NCI-H526 (cell line): ENCODE results near the gene MRGPRD.

Source experiments
- DNase-seq, 2 experiments: peaks; one replicate each; lab custom pipeline; 2025; lab: John Stamatoyannopoulos, UW

Gene MRGPRD, protein sequence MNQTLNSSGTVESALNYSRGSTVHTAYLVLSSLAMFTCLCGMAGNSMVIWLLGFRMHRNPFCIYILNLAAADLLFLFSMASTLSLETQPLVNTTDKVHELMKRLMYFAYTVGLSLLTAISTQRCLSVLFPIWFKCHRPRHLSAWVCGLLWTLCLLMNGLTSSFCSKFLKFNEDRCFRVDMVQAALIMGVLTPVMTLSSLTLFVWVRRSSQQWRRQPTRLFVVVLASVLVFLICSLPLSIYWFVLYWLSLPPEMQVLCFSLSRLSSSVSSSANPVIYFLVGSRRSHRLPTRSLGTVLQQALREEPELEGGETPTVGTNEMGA

DNA sequence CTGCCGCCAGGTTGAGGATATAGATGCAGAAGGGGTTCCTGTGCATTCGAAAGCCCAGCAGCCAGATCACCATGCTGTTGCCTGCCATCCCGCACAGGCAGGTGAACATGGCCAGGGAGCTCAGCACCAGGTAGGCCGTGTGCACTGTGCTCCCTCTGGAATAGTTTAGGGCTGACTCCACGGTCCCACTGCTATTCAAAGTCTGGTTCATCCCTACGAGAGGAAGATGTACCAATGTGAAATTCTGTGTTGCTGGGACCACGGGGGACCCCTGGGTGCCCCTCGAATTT lies at the start of gene MRGPRD:
Gene MRGPRD (minus strand): TSS at position 211 of the 290 bp plus-strand sequence. CDS start 0 bp downstream, at position 211.
- DNase-seq = no peak

DNA sequence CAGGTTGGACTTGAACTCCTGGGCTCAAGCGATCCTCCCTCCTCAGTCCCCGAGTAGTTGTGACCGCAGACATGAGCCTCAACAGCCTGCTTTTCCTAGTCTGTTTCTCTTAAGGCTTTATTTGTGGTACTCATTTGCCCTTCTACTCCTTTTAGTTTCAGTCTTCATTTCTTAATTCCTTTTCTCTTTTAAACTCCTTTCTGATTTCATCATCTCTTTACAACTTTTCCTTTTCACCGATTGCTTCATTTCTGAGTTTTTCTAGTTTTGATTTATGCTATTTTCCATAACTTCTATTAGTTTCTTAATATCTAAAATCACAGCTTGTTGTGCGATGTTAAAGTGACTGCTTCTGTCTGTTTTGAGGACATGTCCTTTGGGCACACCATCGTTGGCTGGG lies 49.5 kb upstream of the MRGPRD start:
- no peak for DNase-seq

DNA sequence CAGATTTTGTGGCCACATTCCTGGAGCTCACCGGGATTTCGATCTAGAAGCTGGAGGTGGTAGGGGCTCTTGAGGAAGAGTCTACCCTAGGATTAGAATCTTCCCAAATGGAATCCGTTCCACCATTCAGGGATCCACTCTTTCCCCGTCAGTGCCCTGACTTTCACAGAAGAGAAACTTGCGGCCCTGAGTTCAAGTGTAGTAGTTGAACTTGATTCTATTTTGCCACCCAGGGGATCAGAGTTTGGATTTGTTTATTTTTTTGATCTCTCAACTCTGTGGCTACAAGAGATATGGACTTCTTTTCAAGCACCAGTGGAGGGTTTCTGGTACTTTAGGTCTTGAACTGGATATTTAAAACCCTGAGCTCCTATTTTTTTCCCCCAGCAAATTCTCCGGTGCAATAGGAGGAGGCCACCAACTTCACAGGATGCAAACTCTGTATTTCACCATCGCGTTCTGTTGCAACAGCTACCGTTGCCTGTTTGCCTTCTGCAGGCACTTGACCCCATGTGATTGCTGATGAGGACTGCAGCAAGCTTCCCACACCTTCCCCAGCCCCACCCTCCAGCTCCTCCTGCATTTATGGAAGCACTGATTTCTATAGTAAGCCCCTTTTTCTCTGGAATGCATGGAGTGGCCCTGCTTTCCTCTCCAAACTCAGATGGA lies 47.1 kb upstream of the MRGPRD start:
- DNase-seq = no peak

DNA sequence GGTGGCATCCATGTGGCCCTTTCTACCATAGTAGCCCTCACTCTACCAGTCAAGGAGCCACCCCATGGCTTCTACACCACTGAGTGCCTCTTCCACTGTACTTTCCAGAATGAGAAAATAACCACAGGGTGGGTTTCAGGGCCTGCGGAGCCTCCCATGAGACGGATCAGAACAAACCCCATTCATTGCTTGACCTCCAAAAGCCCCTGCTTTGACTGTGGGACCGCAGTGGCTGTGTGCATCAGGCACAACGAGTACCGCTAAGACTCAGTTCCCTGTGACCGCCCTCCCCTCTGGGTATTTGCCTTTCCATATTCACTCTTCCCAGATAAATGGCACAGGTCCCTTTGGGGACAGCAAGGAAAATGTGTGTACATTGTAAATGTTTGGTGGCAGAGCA lies 43.7 kb upstream of the MRGPRD start:
- DNase-seq = no peak

DNA sequence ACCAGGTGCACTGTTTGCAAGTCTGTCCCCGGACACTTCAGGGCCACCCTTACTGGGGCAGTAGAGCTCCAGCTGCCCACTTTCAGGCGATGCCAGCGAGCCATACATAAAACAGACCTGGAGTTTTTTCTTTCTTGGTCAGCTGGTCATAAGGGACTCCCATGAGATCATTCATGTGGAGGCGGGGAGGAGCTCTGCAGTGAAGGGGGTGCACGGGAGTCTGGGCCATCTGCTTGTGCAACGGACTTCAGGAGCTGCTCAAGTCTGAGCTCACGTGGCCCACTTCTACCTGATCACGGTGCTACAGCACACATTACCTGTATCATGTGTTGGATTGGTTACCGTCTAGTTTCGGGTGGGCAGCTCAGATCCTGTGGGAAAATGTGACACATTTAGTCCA lies 41.5 kb upstream of the MRGPRD start:
- no peak for DNase-seq

DNA sequence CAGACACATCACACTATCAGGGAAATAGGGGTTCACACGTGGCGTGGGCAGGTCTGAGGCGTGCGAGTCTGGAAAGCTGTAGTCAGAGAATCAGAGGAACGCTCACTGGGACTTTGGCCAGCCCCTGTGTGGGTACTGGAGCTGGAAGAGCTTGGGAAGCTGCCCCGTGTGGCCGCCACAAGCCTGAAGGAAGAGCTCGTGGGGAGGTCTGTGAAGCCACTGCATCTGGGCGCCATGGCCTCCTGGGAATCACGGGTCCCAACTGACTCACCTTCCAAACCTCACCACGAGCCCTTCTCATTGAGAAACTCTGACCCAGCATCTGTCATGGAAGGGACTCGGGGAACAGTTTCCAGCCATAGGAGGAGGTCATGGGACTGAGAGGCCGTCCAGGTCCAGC lies 38.1 kb upstream of the MRGPRD start:
- DNase-seq = no peak

DNA sequence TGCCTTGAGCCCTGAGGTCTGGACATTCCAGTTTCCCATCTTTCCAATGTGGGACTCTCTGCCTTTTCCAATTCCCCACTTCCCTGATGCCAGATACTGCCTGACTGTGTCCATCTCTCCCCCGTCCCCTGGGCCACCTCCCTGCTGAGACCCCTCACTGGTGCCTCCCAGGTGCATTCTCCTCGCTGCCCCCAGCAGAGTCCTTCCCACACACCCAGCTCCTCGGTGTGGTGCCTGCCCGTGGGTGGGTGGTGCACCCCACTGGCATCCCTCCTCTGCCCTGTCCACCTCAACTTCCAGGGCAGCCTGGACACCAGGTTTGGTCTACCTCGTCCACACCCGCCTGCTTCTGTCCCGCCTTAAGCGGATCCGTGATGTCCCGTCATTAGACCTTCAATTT lies 37.2 kb upstream of the MRGPRD start:
- DNase-seq = no peak

DNA sequence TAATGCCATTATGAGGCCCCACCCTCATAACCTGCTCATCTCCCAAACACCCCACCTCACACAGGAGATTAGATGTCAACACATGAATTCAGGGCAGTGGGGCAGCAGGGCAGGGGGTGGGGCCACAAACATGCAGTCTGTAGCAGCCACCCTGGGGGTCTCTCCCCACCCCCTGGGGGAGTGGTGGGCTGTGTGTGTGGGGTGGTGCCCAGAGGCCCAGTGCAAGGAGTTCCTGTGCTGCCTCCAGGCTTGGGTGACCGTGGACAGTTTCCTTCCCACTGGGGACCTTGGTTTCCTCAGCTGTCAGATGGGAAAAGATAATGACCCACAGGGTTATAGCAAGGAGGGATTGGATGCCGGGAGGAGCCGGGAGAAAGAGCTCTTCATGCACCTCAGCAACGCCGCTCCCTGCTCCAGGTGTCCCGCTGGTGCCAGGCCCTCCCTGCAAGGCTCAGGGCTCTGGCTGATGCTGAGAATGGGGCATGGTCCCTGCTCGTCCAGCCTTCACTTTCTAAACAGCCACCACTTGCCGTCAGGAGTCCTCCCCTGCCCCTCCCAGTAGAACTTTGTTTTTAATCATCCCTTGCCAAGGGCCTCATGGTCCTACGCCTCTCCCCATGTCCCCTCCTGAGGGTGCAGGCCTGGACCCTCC lies 34.2 kb upstream of the MRGPRD start:
- no peak for DNase-seq

DNA sequence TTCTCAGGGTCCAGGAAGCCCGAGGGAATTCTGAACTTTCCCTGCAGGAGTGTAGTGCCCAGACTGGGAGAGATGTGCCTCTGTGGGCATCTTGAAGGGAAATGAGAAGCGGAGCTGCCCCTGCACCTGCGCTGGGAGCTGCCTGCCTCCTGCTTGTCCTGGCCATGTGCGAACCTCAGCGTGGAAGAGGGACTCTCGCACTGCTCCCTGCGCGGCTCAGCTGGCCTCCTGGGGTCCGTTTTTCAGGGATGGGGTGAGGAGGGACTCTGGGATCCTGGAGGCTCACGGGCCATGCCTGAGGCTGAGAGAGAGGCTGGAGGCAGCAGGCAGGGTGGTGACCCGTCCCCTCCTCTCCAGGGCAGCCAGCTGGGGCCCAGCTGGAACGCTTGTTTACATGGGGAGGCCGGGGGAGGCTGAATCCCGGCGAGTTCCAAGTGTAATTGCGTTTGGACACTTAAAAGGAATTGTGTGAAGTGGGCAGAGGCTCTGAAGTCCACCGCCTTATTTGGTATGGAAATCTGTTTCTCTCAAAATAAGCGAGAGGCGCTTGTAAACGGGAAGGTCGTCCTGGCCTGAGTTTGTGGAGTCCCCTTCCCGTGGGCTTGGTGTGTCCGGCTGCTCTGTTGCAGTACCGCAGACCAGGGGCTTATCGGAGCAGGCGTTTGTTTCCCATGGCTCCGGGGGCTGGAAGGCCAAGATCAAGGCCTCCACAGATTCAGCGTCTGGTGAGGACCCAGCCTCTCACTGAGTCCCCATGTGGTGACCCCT lies 33.5 kb upstream of the MRGPRD start:
- peak in 1 of 2 experiments; percentile 32 for DNase-seq

DNA sequence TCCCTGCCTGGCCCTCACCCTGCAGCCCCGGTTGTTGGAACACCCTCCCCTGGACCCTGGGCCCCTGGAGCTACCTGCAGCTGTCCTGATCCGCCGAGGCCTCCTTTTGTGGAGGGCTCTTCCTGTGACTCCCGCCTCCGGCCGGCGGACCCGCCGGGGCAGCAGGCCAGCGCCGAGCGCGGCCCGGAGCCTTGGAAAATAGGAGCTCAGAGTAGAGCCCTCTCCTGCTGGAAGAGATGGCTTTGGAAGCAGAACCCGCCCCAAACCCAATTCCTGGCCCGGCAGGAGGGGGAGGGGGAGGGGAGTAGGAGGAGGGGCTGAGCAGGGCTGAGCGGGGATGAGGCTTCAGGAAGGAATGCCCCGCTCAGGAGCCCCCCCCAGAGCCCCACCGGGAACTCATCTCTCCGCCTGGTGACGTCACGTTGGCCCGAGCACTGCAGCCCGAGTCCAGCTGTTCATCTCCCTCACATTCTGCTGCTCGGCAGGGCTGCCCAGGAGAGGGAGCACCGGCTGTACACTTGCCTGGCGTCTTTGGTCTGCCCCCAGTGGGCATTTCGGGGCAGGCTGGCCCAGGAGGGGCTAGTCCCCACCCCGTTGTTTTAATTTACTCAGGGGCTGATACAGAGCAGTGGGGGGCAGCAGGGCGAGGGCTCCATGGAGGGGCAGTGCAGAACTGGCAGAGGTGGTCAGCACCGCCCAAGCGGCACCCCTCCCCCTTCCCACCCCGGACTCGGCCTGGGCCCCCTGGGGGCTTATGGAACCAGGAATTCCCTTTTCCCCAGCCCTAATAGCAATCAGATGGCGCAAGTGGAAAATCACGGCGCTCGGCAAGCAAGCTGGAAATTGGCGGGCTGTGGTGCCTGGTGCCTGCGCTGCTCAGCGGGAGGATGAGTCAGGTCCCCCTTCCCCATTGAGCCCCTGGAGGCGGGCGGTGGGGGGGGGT lies 32.5 kb upstream of the MRGPRD start, which contains the start of gene MRGPRF:
Gene MRGPRF (minus strand): TSS at position 238 of the 943 bp plus-strand sequence. CDS start 3,345 bp downstream, outside the sequence.
- peak in 1 of 2 experiments; percentile 26 for DNase-seq

DNA sequence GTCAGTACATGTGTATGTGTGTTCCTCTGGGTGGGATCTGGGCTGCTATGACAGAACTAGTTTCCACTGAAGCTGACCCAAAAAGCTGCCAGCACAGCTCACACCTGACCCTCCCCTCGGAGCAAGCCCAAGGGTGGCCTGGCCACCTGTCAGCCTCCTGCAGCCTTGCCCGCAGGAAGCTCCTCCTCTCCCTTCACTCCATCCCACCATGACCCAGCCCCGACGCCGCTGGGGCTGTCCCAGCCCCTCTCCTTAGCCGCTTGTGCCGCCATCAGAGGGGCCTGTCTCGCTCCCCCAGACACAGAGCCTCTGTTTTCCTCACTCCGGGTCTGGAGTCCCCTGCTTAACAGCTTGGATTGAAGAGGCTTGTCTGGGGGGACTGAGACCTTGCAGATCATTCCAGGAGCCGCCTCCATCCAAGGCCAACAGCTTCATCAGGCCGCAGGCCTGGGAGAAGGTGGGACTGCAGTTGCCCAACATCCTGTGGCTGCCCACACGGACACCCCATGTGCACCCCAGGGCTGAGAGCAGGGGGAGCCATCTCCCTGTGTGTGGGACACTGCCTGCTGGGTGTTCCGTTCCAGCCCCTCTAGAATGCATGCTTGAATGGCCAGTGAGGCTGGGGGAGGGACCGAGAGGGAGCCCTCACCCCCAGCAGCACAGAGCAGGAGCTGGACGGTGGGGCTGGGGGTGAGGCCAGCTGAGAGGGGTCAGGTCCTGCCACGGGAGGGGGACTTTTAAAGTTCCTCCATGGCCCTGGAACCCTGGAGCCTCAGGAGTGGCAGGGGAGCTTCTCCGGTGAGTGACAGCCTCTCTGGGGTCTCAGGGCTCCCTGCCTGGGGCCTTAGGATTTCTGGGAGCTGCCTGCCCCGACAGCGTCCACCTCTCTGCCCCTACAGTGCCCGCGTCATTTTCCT lies 31.6 kb upstream of the MRGPRD start:
- DNase-seq = no peak

DNA sequence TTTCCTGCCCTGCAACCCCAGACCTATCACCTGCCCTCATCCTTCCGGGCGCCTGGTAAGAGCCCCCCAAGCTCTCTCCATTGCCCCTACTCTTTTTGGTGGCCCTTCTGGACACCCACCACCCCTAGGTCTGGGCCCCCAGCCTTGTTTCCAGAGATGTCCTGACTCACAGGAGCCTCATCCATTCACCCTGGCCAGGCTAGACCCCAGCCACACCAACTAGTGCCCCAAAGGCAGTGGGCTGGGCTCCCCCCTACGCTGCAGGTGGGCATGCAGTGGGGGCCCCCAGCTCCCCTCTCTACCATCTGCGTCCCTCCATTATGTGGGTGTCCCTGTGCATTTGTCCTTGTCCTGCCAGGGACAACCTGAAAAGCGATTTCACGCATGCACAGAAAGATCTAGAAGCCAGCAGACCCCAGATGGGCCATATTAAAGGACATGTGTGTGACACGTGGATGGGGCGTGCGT lies 30.9 kb upstream of the MRGPRD start:
- no peak for DNase-seq

DNA sequence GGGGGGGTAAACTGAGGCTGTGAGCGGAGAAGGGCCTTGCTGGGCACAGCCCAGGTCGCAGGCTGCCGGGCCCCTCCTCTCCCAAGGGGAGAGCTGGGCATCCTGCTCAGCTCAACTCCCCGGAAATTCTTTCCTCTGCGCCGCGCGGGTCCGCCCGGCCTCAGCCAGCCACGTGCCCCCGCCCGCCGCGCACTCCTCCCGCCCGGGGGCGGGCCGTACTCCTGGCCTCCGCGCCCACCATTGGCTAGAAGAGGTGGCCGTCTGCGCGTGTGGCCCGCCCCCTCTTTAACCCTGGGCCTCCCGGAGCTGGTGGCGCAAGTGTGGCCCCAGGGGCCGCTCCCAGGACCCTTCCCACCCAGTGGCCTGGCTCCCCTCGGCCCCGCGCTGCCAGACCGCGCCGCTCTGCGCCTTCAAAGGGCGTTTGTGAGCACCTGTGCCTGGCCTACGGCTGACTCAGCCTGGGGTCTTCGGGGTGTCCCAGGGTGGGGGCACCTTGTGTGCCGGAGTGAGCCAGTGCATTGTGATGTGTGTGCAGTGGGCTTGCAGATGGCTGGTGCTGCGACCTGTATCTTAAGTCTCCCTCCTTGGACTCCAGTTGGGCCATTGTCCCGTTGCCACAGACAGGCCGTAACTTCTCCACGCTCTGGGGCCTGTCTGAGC lies 30.3 kb upstream of the MRGPRD start:
- DNase-seq = peak; percentile 41 to 92

DNA sequence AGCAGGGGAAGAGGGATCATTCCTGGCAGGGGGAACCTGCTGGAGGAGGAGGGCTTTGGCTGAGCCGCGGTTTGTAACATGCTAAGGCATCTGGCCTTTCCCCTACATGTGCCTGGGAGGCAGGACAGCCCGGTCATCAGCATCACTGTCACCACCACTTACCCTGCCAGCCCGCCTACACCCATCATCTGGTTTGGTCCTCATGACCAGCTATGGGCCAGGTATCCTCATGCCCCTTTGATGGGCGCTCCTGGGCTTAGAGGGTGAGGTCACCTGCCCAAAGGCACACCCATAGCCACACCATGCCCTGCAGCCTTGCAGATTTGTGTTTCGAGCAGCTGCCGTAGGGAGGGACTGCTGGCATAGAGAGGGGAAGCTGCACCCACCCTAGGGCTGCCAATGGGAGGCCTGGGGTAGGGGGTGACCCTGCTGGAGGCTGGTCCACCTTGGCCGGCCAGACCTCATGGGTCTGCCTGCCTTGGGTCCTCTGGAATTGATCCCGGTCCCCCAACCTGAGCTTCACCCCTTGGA lies 29.6 kb upstream of the MRGPRD start:
- DNase-seq = peak in 1 of 2 experiments; percentile 41

DNA sequence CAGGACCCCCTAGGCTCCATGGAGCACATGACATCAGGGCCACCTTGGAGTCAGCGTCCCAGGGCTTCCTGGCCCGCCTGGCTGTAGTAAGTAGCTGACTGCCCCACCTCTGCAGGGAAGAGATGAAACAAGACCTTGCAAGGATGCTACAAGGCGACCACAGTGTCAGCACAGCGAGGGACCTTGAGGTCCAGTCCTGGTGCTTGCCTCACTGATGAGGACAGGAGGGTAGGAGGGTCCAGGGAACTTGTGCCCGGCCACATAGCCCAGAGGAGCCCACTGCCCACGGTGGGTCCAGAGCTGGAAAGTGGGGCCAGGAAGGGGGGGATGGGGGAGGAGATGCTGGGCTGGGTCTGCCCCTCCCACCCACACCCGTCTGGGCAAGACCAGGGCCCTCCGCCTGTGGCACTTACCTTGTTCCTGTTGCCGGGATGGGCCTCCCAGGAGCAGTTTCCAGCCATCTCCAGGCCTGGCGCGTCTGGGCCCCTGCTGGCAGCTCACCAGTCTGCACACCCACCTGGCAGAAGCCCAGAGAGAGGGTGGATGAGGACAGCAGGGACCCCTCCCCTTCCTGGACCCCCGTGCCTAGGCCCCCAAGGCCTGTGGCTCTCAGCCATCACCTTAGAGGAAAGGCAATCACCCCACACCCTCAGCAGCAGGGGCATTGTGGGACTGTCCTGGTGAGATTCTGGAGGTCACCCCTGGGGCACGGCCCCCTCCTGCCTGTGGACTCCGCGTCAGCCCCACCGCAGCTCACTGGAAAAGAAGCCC lies 28.8 kb upstream of the MRGPRD start:
- DNase-seq = no peak

DNA sequence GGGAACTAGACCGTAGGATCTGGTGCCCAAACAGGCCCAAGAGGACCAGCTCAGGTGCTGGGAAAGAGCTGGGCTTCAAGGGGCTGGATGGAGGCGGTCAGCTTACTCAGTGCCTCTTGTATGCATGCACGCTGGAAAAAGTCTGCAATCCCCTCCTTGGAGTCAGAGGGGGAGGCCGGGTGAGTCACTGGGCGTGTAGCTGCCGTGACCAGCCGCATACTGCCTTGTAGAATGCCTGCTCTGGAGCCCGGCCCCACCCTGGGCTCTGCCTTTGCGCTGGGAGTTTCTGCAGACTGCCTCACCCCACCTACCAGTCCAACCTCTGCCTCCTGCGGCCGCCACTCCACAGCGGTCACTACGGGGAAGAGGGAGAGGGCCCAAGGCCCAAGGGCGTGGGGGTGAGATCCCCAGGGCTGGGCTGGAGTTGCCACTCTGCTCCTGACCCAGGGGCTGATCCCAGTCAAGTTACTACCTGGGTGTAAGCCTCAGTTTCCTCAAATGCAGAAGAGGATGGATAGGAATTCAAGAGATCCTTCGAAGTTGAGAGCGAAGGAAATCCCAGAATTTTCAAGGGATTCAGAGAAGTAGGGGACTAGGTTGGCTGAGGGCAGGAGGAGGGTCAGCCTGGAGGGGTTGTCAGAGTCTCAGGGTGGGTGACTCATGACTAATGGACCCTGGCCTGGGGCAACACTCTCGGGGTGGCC lies 28.1 kb upstream of the MRGPRD start:
- DNase-seq = no peak

DNA sequence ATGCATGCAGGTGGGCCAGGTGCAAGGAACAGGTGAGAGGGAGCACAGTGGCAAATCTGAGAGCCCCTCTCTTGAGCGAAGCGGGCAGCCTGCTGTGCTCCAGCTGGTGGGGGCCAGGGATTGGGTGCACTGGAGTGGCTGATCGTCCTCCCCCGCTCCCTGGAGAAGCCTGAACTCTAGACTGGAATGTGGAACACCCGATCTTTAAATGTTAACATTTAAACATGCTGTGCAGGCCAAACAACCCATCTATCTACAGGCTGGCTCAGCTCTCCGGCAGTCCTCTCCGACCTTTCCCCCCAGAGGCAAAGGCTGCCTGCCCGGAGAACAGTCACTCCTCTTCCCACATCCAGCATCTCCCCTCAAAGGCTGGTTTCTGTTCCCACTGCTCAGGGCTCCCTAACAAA lies 27.2 kb upstream of the MRGPRD start:
- no peak for DNase-seq

DNA sequence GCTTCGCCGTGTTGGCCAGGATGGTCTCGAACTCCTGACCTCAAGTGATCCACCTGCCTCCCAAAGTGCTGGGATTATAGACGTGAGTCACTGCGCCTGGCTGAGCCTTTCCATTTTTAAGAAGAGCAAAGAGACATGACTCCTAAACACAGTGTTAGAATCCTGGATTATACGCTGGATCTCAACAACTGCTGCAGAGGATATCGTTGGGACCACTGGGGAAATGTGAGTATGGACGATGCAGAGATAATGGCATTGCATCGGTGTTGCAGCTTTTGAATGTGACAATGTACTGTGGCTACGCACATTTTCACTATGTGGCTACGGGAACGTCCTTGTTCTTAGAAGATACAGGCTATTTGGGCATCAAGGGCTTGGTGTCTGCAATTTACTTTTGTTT lies 26.0 kb upstream of the MRGPRD start:
- no peak for DNase-seq
